ENCODE measurements around the gene EMD. TPM values are rescaled to one million over a fixed set of nuclear protein-coding genes. Genes with fewer than 3 reads are reported as not detected.

EMD gene
- total and polyA plus RNA-seq, 2 of the 13 experiments (the other 11 are each of a cell fraction or from before 2014, with no cell fraction given) = 14.5 to 14.9 TPM

DNA sequence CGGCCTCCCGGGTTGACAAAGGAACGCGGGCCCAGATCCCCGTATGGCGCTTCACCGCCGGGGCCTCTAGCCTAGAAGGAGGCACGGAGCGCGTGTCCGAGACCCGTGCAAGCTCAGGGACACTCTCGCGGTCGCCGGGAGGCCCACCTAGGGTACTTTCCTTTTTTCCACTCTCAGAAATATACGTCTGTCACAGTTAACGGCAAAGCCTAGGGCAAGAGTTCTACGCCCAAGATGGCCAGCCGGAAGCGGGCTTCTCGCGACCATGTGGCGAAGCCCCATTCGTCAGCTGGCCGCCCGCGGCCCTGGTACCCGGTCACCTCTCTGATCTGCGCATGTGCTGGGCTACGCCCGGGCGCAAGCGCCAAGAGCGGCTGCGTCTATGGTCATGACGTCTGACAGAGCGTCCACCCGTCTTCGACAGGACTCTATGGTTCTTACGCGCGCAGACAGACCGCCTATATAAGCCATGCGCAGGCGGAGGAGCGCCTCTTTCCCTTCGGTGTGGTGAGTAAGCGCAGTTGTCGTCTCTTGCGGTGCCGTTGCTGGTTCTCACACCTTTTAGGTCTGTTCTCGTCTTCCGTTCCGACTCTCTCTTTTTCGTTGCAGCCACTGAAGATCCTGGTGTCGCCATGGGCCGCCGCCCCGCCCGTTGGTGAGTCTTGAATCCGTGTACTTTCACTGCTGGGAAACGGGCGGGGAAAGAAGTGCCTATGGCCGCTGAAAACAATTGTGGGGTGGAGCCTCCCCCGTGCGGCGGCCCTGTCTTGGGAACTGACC, 19.0 kb downstream of the EMD start, which contains the start of gene RPL10 (continued):
- 0 out of 2 replicates have a peak, but pooled peaks have one; percentile 19 for TF ChIP-seq SATB2 (CRISPR knock-in tag; IDR thresholded peaks at IDR 0.05)
- TF ChIP-seq KAT8 (CRISPR knock-in tag; IDR thresholded peaks at IDR 0.05) = peak; percentile 24; the same call in 1 of the 2 replicates
- TF ChIP-seq, protein P1, sequence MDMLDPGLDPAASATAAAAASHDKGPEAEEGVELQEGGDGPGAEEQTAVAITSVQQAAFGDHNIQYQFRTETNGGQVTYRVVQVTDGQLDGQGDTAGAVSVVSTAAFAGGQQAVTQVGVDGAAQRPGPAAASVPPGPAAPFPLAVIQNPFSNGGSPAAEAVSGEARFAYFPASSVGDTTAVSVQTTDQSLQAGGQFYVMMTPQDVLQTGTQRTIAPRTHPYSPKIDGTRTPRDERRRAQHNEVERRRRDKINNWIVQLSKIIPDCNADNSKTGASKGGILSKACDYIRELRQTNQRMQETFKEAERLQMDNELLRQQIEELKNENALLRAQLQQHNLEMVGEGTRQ (IDR thresholded peaks at IDR 0.05; ENCODE audit: low read depth, low read length) = no peak
- TF ChIP-seq, protein P1 (CRISPR knock-in tag; IDR thresholded peaks at IDR 0.05; ENCODE audit: borderline replicate concordance) = peak; percentile 59; the same call in 1 of the 2 replicates
- no peak for TF ChIP-seq MYNN (CRISPR knock-in tag; IDR thresholded peaks at IDR 0.05; ENCODE audit: low read depth)
- TF ChIP-seq, protein P2, sequence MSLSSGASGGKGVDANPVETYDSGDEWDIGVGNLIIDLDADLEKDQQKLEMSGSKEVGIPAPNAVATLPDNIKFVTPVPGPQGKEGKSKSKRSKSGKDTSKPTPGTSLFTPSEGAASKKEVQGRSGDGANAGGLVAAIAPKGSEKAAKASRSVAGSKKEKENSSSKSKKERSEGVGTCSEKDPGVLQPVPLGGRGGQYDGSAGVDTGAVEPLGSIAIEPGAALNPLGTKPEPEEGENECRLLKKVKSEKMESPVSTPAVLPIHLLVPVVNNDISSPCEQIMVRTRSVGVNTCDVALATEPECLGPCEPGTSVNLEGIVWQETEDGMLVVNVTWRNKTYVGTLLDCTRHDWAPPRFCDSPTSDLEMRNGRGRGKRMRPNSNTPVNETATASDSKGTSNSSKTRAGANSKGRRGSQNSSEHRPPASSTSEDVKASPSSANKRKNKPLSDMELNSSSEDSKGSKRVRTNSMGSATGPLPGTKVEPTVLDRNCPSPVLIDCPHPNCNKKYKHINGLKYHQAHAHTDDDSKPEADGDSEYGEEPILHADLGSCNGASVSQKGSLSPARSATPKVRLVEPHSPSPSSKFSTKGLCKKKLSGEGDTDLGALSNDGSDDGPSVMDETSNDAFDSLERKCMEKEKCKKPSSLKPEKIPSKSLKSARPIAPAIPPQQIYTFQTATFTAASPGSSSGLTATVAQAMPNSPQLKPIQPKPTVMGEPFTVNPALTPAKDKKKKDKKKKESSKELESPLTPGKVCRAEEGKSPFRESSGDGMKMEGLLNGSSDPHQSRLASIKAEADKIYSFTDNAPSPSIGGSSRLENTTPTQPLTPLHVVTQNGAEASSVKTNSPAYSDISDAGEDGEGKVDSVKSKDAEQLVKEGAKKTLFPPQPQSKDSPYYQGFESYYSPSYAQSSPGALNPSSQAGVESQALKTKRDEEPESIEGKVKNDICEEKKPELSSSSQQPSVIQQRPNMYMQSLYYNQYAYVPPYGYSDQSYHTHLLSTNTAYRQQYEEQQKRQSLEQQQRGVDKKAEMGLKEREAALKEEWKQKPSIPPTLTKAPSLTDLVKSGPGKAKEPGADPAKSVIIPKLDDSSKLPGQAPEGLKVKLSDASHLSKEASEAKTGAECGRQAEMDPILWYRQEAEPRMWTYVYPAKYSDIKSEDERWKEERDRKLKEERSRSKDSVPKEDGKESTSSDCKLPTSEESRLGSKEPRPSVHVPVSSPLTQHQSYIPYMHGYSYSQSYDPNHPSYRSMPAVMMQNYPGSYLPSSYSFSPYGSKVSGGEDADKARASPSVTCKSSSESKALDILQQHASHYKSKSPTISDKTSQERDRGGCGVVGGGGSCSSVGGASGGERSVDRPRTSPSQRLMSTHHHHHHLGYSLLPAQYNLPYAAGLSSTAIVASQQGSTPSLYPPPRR (CRISPR knock-in tag; IDR thresholded peaks at IDR 0.05; ENCODE audit: borderline replicate concordance) = no peak
- no peak for TF ChIP-seq ZNF616 (CRISPR knock-in tag; IDR thresholded peaks at IDR 0.05; ENCODE audit: low read depth)
- TF ChIP-seq, protein P3, sequence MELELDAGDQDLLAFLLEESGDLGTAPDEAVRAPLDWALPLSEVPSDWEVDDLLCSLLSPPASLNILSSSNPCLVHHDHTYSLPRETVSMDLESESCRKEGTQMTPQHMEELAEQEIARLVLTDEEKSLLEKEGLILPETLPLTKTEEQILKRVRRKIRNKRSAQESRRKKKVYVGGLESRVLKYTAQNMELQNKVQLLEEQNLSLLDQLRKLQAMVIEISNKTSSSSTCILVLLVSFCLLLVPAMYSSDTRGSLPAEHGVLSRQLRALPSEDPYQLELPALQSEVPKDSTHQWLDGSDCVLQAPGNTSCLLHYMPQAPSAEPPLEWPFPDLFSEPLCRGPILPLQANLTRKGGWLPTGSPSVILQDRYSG (CRISPR knock-in tag; IDR thresholded peaks at IDR 0.05) = no peak
- 0 out of 2 replicates have a peak, but pooled peaks have one; percentile 37 for TF ChIP-seq ZBTB7A (CRISPR knock-in tag; IDR thresholded peaks at IDR 0.05)
- TF ChIP-seq, protein P4, sequence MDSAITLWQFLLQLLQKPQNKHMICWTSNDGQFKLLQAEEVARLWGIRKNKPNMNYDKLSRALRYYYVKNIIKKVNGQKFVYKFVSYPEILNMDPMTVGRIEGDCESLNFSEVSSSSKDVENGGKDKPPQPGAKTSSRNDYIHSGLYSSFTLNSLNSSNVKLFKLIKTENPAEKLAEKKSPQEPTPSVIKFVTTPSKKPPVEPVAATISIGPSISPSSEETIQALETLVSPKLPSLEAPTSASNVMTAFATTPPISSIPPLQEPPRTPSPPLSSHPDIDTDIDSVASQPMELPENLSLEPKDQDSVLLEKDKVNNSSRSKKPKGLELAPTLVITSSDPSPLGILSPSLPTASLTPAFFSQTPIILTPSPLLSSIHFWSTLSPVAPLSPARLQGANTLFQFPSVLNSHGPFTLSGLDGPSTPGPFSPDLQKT (CRISPR knock-in tag; IDR thresholded peaks at IDR 0.05; ENCODE audit: borderline replicate concordance) = no peak
- TF ChIP-seq, protein P5, sequence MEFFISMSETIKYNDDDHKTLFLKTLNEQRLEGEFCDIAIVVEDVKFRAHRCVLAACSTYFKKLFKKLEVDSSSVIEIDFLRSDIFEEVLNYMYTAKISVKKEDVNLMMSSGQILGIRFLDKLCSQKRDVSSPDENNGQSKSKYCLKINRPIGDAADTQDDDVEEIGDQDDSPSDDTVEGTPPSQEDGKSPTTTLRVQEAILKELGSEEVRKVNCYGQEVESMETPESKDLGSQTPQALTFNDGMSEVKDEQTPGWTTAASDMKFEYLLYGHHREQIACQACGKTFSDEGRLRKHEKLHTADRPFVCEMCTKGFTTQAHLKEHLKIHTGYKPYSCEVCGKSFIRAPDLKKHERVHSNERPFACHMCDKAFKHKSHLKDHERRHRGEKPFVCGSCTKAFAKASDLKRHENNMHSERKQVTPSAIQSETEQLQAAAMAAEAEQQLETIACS (CRISPR knock-in tag; IDR thresholded peaks at IDR 0.05) = peak; percentile 9; the same call in 1 of the 2 replicates
- TF ChIP-seq, protein P6, sequence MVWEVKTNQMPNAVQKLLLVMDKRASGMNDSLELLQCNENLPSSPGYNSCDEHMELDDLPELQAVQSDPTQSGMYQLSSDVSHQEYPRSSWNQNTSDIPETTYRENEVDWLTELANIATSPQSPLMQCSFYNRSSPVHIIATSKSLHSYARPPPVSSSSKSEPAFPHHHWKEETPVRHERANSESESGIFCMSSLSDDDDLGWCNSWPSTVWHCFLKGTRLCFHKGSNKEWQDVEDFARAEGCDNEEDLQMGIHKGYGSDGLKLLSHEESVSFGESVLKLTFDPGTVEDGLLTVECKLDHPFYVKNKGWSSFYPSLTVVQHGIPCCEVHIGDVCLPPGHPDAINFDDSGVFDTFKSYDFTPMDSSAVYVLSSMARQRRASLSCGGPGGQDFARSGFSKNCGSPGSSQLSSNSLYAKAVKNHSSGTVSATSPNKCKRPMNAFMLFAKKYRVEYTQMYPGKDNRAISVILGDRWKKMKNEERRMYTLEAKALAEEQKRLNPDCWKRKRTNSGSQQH (CRISPR knock-in tag; IDR thresholded peaks at IDR 0.05; ENCODE audit: low read depth) = no peak
- TF ChIP-seq HNRNPK (IDR thresholded peaks at IDR 0.05; ENCODE audit: low read depth, low read length, poor library complexity, severe bottlenecking) = no peak
- TF ChIP-seq ZFP41 (CRISPR knock-in tag; IDR thresholded peaks at IDR 0.05; ENCODE audit: borderline replicate concordance) = no peak
- TF ChIP-seq RBAK (CRISPR knock-in tag; IDR thresholded peaks at IDR 0.05) = no peak
- TF ChIP-seq HDAC6 (IDR thresholded peaks at IDR 0.05; ENCODE audit: low read depth, low read length) = 0 out of 2 replicates have a peak, but pooled peaks have one; percentile 41
